HEK293T (cell line): ENCODE measurements around the gene MCRIP2.
A peak's percentile ranks its signal among the peaks of the same experiment; 100 is the strongest.
"Not testable (repeated sequence)": the region's sequence is repeated elsewhere in the genome, so short reads cannot be mapped to it uniquely, and the experiment has no call there.

Source experiments
- CTCF ChIA-PET: fragments of 350-600 bp; formaldehyde crosslinking; extraction: SDS; loops from one replicate; lab custom pipeline; 2021; ENCODE audit warnings: antibody characterized with exemption, inconsistent platforms; lab: Yijun Ruan, JAX
- POLR2A ChIA-PET: fragments of 350-600 bp; formaldehyde crosslinking; extraction: SDS; loops from one replicate; lab custom pipeline; 2020; ENCODE audit warnings: antibody characterized with exemption, inconsistent platforms; lab: Yijun Ruan, JAX
- DNase-seq: peaks from one replicate; pipeline ENCODE4 v3.0.0; 2012; ENCODE audit warnings: mixed read lengths; ENCODE audit errors: extremely low spot score
- ARNT ChIP-seq: fragments of 450-650 bp; IDR thresholded peaks from 2 replicates; pipeline ENCODE4 v1.6.1; 2017; ENCODE audit warnings: mild to moderate bottlenecking
- BHLHE40 ChIP-seq: fragments of 450-650 bp; IDR thresholded peaks from 2 replicates; pipeline ENCODE4 v1.6.1; 2016; ENCODE audit warnings: mild to moderate bottlenecking, moderate library complexity, borderline replicate concordance
- CTBP1 ChIP-seq: fragments of 450-650 bp; IDR thresholded peaks from 2 replicates; pipeline ENCODE4 v1.6.1; 2016; ENCODE audit warnings: borderline replicate concordance
- ELF4 ChIP-seq: fragments of 450-650 bp; IDR thresholded peaks from 2 replicates; pipeline ENCODE4 v1.6.1; 2017; ENCODE audit warnings: antibody characterized with exemption
- FOXA1 ChIP-seq: fragments of 450-650 bp; IDR thresholded peaks from 2 replicates; pipeline ENCODE4 v1.6.1; 2016; ENCODE audit warnings: mild to moderate bottlenecking
- FOXK2 ChIP-seq: fragments of 450-650 bp; IDR thresholded peaks from 2 replicates; pipeline ENCODE4 v1.6.1; 2016; ENCODE audit warnings: mild to moderate bottlenecking
- FOXM1 ChIP-seq: fragments of 450-650 bp; IDR thresholded peaks from 2 replicates; pipeline ENCODE4 v1.6.1; 2017; ENCODE audit warnings: mild to moderate bottlenecking, borderline replicate concordance
- HDGF ChIP-seq: fragments of 450-650 bp; IDR thresholded peaks from 2 replicates; pipeline ENCODE4 v1.6.1; 2017; ENCODE audit warnings: antibody characterized with exemption, borderline replicate concordance
- L3MBTL2 ChIP-seq: fragments of 450-650 bp; conservative IDR thresholded peaks from 2 replicates; pipeline ENCODE4 v1.6.1; 2016; ENCODE audit warnings: mild to moderate bottlenecking
- LEF1 ChIP-seq: fragments of 450-650 bp; IDR thresholded peaks from 2 replicates; pipeline ENCODE4 v1.6.1; 2017; ENCODE audit warnings: mild to moderate bottlenecking, borderline replicate concordance
- NFRKB ChIP-seq: fragments of 450-650 bp; IDR thresholded peaks from 2 replicates; pipeline ENCODE4 v1.6.1; 2016; ENCODE audit warnings: mild to moderate bottlenecking, moderate library complexity
- PKNOX1 ChIP-seq: fragments of 450-650 bp; IDR thresholded peaks from 2 replicates; pipeline ENCODE4 v1.6.1; 2016
- SP1 ChIP-seq: fragments of 450-650 bp; IDR thresholded peaks from 2 replicates; pipeline ENCODE4 v1.6.1; 2017
- SUZ12 ChIP-seq: fragments of 450-650 bp; IDR thresholded peaks from 2 replicates; pipeline ENCODE4 v1.6.1; 2016; ENCODE audit warnings: mild to moderate bottlenecking
- TARDBP ChIP-seq: fragments of 450-650 bp; IDR thresholded peaks from 2 replicates; pipeline ENCODE4 v1.6.1; 2016
- ZNF384 ChIP-seq: fragments of 450-650 bp; IDR thresholded peaks from 2 replicates; pipeline ENCODE4 v1.6.1; 2016

Gene MCRIP2

GRCh38 chr16:684961-685696, 43.5 kb downstream of the MCRIP2 start:
- POLR2A ChIA-PET: interaction anchor here (0.6 to 1.4 kb wide), 4 partner anchors 8 to 598 kb away, joined by 3 to 4 read pairs (median 3); partner anchors contain the start of gene ANTKMT
- no peak for DNase-seq
- TF ChIP-seq L3MBTL2 (no peak), SP1 (no peak), PKNOX1 (no peak), LEF1 (no peak), FOXK2 (no peak), SUZ12 (no peak), ZNF384 (no peak), TARDBP (no peak), HDGF (no peak), NFRKB (no peak), FOXA1 (no peak), ELF4 (no peak), CTBP1 (no peak), FOXM1 (no peak), BHLHE40 (no peak)
- CTCF ChIA-PET: no interaction called here

GRCh38 chr16:685967-686366, 44.3 kb downstream of the MCRIP2 start:
- ChIA-PET CTCF (interaction anchor here (0.6 kb wide), 1 partner anchor 892 kb away, joined by 3 read pairs; no protein-coding TSS in a partner anchor), POLR2A (interaction anchor here (1.1 to 1.4 kb wide), 2 partner anchors 34 to 55 kb away, joined by 3 to 4 read pairs; partner anchors contain the start of gene CIAO3)
- DNase-seq: no peak
- TF ChIP-seq SP1: no peak
- no peak for TF ChIP-seq FOXM1
- TF ChIP-seq ZNF384: no peak
- TF ChIP-seq L3MBTL2: no peak
- no peak for TF ChIP-seq FOXK2
- TF ChIP-seq FOXA1: no peak
- no peak for TF ChIP-seq TARDBP
- no peak for TF ChIP-seq ARNT
- TF ChIP-seq ELF4: no peak
- no peak for TF ChIP-seq NFRKB
- TF ChIP-seq PKNOX1: no peak
- no peak for TF ChIP-seq BHLHE40
- no peak for TF ChIP-seq HDGF
- no peak for TF ChIP-seq LEF1
- no peak for TF ChIP-seq SUZ12
- TF ChIP-seq CTBP1: no peak

GRCh38 chr16:686459-687260, 45.0 kb downstream of the MCRIP2 start:
- POLR2A ChIA-PET: interaction anchor here (1.1 to 1.4 kb wide), 2 partner anchors 33 to 54 kb away, joined by 3 to 4 read pairs; partner anchors contain the start of gene CIAO3
- no peak for DNase-seq
- CTCF ChIA-PET: interaction anchor here (0.6 kb wide), 1 partner anchor 891 kb away, joined by 3 read pairs; no protein-coding TSS in a partner anchor
- TF ChIP-seq PKNOX1: no peak
- TF ChIP-seq ARNT: no peak
- no peak for TF ChIP-seq ZNF384
- TF ChIP-seq CTBP1: no peak
- no peak for TF ChIP-seq HDGF
- no peak for TF ChIP-seq NFRKB
- TF ChIP-seq FOXA1: no peak
- no peak for TF ChIP-seq SUZ12
- no peak for TF ChIP-seq BHLHE40
- TF ChIP-seq LEF1: no peak

GRCh38 chr16:687499-687898, 45.9 kb downstream of the MCRIP2 start:
- ChIA-PET POLR2A (interaction anchor here (1.3 to 1.4 kb wide), 2 partner anchors 32 to 38 kb away, joined by 3 to 4 read pairs; partner anchors contain the start of gene WDR90), CTCF (no interaction called here)
- no peak for DNase-seq
- TF ChIP-seq ARNT (no peak), ZNF384 (no peak), CTBP1 (no peak), L3MBTL2 (no peak), SUZ12 (no peak), BHLHE40 (no peak)

GRCh38 chr16:689175-689897, 47.7 kb downstream of the MCRIP2 start:
- ChIA-PET POLR2A (interaction anchor here (1.2 to 2.9 kb wide), 8 partner anchors 8 to 99 kb away, joined by 3 to 33 read pairs (median 8); partner anchors contain the start of genes CHTF18, CIAO3, RHOT2 and RPUSD1), CTCF (no interaction called here)
- TF ChIP-seq NFRKB: no peak
- TF ChIP-seq ZNF384: no peak
- TF ChIP-seq CTBP1: no peak
- TF ChIP-seq PKNOX1: peak; percentile 68
- DNase-seq: no peak

GRCh38 chr16:691242-691641, 49.6 kb downstream of the MCRIP2 start:
- DNase-seq, CTCF ChIA-PET: not testable (repeated sequence)
- POLR2A ChIA-PET: interaction anchor here (2.0 to 2.9 kb wide), 2 partner anchors 10 to 16 kb away, joined by 8 to 33 read pairs; partner anchors contain the start of gene STUB1
